Memory B cell (primary cell): ENCODE data around the gene RRM2.
"Not testable (repeated sequence)": the region's sequence is repeated elsewhere in the genome, so short reads cannot be mapped to it uniquely, and the experiment has no call there.

Experiments used
- ATAC-seq: fragments of 150-1000 bp; cut with Tn5 transposase; 2 replicates; pipeline ENCODE4 v1.10.0; 2021; ENCODE audit warnings: low read depth, mild to moderate bottlenecking, moderate library complexity
- DNase-seq, 2 donors: peaks; one replicate each; pipeline ENCODE4 v3.0.0; 2022; ENCODE audit warnings: low spot score in 2 of 2
- H3K27ac Mint-ChIP-seq: one replicate; pipeline ENCODE4 v1.8.0; 2022; ENCODE audit warnings: mild to moderate bottlenecking, moderate library complexity, mixed read lengths
- H3K27me3 Mint-ChIP-seq: one replicate; pipeline ENCODE4 v1.8.0; 2022; ENCODE audit warnings: mixed read lengths
- H3K36me3 Mint-ChIP-seq: one replicate; pipeline ENCODE4 v1.8.0; 2022; ENCODE audit warnings: mild to moderate bottlenecking, mixed read lengths
- H3K4me1 Mint-ChIP-seq: one replicate; pipeline ENCODE4 v1.8.0; 2022; ENCODE audit warnings: mixed read lengths
- H3K4me3 Mint-ChIP-seq: one replicate; pipeline ENCODE4 v1.8.0; 2022; ENCODE audit warnings: mild to moderate bottlenecking, moderate library complexity, mixed read lengths
- H3K9me3 Mint-ChIP-seq: one replicate; pipeline ENCODE4 v1.8.0; 2022; ENCODE audit warnings: mixed read lengths

The RRM2 gene

DNA sequence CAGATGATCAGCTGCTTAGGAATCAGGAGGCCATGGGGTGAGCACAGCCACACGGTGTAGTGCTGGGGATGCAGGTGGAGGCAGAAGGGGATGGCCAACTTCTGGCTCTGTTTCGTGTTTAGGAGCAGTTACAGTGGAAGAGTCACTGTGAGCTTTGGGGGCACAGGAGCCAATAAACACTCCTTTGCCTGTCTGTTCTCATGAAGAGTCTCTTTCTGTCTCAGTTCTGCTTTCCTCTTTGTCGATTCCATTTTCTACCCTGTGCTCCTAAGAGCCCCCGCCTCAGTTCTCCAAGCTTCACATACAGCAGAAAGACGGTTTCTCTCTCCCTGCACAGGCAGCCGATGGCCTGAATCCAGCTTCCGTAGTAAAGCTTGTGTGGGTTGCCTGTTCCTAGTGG is 21.0 kb upstream of the RRM2 start:
- H3K27ac Mint-ChIP-seq: no peak overlapping the region
- DNase-seq: no peak
- no peaks in the 10 kb centered on the region for H3K9me3 Mint-ChIP-seq
- H3K27me3 Mint-ChIP-seq: peaks cover 3% of the 10 kb centered on the region
- peaks cover 10% of the 10 kb centered on the region for H3K4me1 Mint-ChIP-seq
- no peak overlapping the region for H3K4me3 Mint-ChIP-seq
- ATAC-seq: no peak
- H3K36me3 Mint-ChIP-seq: no peaks in the 10 kb centered on the region

DNA sequence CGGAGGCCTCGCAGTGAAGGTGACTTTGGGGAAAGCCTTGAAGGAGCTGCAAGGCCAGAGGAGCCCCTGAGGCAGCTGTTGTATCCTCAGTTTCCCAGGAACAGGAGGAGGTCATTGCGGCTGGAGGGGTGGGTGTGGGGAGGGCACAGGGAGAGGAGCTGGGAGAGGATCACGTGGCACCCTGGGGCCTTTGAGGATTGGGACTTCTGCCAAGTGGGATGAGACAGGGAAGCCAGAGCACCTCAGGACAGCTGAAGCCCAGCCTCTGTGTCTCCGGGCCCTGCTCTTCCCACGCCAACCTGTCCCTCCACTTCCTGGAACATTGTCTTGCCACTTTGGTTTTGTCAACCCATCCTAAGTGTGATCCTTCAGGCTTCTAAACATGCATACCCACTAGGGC is 19.4 kb upstream of the RRM2 start:
- no peak overlapping the region for H3K4me3 Mint-ChIP-seq
- peaks cover 6% of the 10 kb centered on the region for H3K9me3 Mint-ChIP-seq

DNA sequence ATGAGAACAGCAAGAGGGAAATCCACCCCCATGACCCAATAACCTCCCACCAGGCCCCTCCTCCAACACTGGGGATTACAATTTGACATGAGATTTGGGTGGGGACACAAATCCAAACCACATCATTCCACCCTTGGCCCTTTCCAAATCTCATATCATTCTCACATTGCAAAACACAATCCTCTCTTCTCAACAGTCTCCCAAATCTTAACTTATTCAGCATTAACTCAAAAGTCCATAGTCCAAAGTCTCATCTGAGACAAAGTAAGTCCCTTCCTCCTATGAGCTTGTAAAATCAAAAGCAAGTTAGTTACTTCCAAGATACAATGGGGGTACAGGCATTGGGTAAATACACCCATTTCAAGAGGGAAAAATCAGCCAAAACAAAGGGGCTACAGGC is 17.6 kb upstream of the RRM2 start:
- DNase-seq, H3K27ac Mint-ChIP-seq, ATAC-seq: not testable (repeated sequence)

More for the DNA sequence above, 19.4 kb upstream of the RRM2 start:
- ATAC-seq (no peak), DNase-seq (no peak)
- Mint-ChIP-seq H3K4me1 (peaks cover 6% of the 10 kb centered on the region), H3K36me3 (peaks cover 6% of the 10 kb centered on the region), H3K27ac (no peak overlapping the region), H3K27me3 (peaks cover 3% of the 10 kb centered on the region)

DNA sequence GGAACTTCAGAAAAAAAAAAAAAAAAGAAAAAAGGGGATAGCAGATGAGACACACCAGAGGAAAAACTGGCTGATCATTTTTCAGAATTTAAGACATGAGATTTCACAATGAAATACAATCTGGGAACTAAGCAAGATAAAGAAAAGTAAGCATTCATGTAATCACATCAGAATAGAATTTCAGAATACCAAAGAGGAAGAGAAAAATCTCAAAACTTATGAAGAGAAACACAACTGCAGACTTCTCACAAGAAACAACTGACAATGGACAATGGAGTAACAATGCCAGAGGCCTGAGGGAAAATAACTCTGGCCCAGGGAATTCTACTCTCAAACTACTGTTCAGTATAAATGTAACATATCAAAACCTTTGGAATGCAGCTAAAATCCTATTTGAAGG is 13.2 kb upstream of the RRM2 start:
- Mint-ChIP-seq H3K9me3 (peaks cover 6% of the 10 kb centered on the region), H3K4me1 (no peaks in the 10 kb centered on the region), H3K4me3 (no peak overlapping the region), H3K27me3 (no peaks in the 10 kb centered on the region), H3K27ac (no peak overlapping the region), H3K36me3 (peaks cover 6% of the 10 kb centered on the region)
- ATAC-seq: no peak
- no peak for DNase-seq

More for the DNA sequence above, 17.6 kb upstream of the RRM2 start:
- not testable (repeated sequence) for H3K9me3 Mint-ChIP-seq, H3K36me3 Mint-ChIP-seq, H3K4me3 Mint-ChIP-seq, H3K27me3 Mint-ChIP-seq, H3K4me1 Mint-ChIP-seq

DNA sequence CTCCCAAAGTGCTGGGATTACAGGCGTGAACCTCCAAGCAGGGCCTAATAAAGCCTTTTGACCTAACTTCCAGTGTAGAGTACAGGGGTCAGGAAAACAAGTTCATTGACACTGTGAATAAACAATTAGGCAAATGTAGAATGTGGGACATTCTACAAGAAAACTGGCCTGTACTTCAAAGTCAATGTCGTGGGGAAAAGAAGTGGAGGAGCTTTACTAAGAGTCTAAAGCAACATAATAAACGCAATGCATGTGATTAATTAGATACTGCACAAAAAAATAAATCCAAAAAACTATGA is 3.6 kb upstream of the RRM2 start:
- no peaks in the 10 kb centered on the region for H3K9me3 Mint-ChIP-seq
- DNase-seq (no peak), ATAC-seq (no peak)
- no peak overlapping the region for H3K4me3 Mint-ChIP-seq
- H3K4me1 Mint-ChIP-seq: peaks cover 17% of the 10 kb centered on the region
- peaks cover 5% of the 10 kb centered on the region for H3K27me3 Mint-ChIP-seq
- no peaks in the 10 kb centered on the region for H3K36me3 Mint-ChIP-seq
- no peak overlapping the region for H3K27ac Mint-ChIP-seq

DNA sequence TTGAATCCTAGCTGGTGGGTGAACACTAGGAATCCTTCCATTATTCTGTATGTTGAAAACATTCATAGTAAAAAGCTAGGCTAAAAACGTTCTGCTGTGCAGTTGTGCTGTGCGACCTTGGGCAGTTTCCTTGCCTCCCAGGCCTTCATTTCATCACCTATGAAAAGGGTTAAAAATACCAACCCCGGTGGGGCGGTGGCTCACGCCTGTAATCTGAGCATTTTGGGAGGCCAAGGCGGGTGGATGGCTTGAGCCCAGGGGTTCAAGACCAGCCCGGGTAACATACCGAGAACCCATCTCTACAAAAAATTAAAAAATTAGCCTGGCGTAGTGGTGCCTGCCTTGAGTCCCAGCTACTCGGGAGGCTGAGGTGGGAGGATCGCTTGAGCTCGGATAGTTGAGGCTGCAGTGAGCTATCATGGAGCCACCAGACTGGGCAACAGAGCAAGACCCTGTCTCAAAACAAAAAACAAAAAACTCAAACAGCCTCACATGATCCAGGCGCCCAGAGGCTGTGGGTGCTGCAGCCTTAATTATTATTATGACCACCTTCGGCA is 2.9 kb upstream of the RRM2 start:
- Mint-ChIP-seq H3K27ac (peak overlapping the region; percentile 82), H3K36me3 (no peaks in the 10 kb centered on the region), H3K4me1 (peaks cover 17% of the 10 kb centered on the region), H3K9me3 (no peaks in the 10 kb centered on the region), H3K4me3 (peak overlapping the region; percentile 99), H3K27me3 (peaks cover 5% of the 10 kb centered on the region)
- ATAC-seq (no peak), DNase-seq (no peak)

DNA sequence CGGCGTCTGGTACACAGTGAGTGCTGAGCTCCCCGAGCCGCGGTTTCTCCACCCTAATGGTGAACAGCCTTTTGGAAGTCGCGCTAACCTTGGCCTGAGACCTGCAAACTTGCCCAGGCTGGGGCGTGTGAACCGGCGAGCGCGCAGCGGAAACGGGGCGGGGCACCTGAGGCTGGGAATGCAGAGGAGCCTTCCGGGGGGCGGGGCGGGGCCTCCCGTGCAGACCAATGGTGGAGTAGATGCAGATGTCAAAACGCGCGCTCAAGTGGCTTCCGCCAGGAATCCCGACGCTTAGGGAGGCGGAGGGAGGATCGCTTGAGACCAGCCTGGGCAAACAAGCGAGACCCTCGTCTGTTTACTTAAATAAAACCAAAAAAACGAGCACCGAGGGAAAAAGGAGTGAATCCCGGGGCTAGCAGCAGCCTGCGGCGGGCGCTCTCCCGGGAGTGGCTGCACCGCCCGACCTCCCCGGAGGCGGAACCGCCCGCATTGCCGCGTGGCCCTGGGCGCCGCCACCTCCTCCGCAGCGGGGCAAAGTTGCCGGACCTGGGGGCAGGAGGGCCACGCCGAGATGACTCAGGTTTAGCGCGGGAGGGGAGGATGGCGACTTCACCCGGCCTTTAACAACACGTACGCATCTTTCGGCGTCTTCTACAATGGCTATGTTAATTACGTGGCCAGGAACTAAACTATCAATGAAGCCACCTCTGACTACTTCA is 2.2 kb upstream of the RRM2 start:
- Mint-ChIP-seq H3K27ac (peak overlapping the region; percentile 82), H3K9me3 (no peaks in the 10 kb centered on the region), H3K4me3 (peak overlapping the region; percentile 99), H3K4me1 (peaks cover 17% of the 10 kb centered on the region), H3K36me3 (no peaks in the 10 kb centered on the region), H3K27me3 (peaks cover 5% of the 10 kb centered on the region)
- peak; percentile 81 for ATAC-seq
- DNase-seq: peak; percentile 75

DNA sequence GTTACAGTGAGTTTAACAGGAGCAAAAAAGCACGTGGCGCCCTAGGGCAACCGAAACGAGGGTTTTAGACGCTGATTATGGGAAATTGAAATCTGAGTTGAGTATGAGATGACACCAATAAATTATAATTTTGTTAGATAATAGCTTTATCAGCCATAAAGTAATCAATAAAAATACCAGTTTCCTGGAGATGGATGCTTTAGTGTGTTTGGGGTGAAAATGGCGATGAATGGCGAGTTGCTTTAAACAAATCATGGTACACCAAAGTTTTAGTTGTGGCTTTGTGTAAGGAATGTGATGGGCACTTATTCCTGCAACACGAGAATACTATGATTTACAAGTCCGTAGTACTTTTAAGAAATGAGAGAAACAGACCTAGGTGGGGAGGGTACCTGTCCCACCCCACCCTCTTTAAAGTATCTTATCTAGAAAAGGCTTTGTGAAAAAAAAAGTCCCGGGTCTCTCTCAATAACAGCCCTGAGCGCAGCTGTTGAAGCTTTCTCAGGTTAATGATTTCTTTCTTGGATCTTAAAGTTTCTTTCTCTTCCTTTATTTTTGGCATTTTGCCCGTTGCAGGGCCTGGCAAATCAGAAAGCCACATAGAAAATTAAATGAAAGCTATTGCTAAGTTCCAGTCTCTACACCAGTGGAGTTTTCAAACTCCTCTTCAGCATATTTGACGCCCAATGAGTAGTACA is 1.5 kb upstream of the RRM2 start:
- Mint-ChIP-seq H3K27me3 (peaks cover 5% of the 10 kb centered on the region), H3K4me1 (peaks cover 20% of the 10 kb centered on the region), H3K4me3 (peak overlapping the region; percentile 99), H3K36me3 (no peaks in the 10 kb centered on the region), H3K9me3 (no peaks in the 10 kb centered on the region), H3K27ac (peak overlapping the region; percentile 82)
- ATAC-seq (no peak), DNase-seq (no peak)

DNA sequence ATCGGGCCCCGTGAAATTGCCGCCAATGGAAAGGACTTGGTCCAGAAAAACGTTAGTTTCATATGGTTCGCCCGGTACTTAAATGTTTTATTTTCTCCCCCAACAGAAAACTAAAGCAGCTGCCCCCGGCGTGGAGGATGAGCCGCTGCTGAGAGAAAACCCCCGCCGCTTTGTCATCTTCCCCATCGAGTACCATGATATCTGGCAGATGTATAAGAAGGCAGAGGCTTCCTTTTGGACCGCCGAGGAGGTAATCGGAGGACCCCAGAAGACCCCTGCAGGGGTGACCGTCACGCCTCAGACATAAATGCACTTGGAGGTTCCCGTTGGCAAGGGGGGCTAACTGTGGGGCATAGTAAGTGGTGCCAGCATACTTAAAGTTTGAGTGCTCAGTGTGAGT is 742 bp downstream of the RRM2 start:
- Mint-ChIP-seq H3K27ac (no peak overlapping the region), H3K27me3 (peaks cover 5% of the 10 kb centered on the region), H3K9me3 (no peaks in the 10 kb centered on the region), H3K4me3 (peak overlapping the region; percentile 85), H3K4me1 (peaks cover 20% of the 10 kb centered on the region), H3K36me3 (no peaks in the 10 kb centered on the region)
- DNase-seq (peak in 1 of 2 donors; percentile 26), ATAC-seq (no peak)

DNA sequence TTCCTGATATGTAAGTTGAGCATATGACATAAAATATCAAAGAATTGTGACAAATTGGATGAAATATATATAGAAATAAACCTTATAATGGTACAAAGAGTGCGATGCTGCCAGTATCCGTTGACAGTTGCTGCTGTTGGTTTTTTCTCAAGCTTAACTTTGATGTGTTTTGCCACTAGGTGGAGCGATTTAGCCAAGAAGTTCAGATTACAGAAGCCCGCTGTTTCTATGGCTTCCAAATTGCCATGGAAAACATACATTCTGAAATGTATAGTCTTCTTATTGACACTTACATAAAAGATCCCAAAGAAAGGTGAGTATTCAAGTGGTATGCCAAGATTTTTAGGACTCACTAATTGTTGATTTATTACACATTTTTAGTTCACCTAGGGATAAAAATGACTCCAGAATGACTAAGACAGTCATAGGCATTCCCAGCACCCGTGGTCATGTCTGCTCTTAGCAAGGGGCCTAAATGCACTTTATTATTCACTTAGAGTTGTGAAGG is 2.1 kb downstream of the RRM2 start:
- H3K4me3 Mint-ChIP-seq: no peak overlapping the region
- no peaks in the 10 kb centered on the region for H3K9me3 Mint-ChIP-seq
- ATAC-seq: no peak
- H3K36me3 Mint-ChIP-seq: no peaks in the 10 kb centered on the region
- H3K27ac Mint-ChIP-seq: peak overlapping the region; percentile 19
- H3K27me3 Mint-ChIP-seq: peaks cover 5% of the 10 kb centered on the region
- peak; percentile 38 to 69 for DNase-seq
- peaks cover 20% of the 10 kb centered on the region for H3K4me1 Mint-ChIP-seq

DNA sequence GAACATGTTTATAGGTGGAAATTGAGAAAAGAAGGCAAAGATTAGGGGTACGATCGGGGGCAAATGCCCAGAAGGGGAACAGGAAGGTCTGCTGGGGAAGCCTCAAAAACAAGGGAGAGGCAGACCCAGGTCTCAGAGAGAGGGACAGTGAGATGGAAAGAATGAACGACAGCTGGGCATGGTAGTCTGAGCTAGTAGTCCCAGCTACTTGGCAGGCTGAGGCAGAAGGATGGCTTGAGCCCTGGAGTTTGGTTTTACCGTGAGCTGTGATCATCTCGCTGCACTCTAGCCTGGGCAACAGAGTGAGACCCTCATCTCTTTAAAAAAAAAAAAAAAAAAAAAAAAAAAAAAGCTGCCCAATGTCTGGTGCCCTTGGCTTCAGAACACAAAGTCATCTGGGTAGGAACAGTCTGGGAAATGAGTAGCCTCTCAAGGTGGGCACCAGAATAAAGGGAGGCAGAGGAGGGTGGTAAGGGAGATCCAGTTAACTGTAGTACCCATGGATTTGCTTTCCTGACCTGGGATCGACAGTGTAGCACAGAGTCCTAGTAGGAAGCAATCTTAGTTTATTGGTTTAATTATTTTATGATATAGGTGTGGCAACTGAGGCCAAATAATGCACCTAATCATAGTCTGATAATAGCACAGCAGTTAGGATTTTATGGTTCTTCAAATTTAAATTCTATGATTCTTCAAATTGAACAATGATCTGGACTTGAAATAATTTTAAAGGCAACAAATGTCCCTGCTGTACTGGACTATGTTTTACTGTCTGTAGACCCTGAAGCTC is 3.5 kb downstream of the RRM2 start:
- no peaks in the 10 kb centered on the region for H3K36me3 Mint-ChIP-seq
- H3K27ac Mint-ChIP-seq: no peak overlapping the region
- no peak overlapping the region for H3K4me3 Mint-ChIP-seq
- peaks cover 5% of the 10 kb centered on the region for H3K27me3 Mint-ChIP-seq
- DNase-seq (no peak), ATAC-seq (no peak)
- H3K4me1 Mint-ChIP-seq: peaks cover 14% of the 10 kb centered on the region
- no peaks in the 10 kb centered on the region for H3K9me3 Mint-ChIP-seq

DNA sequence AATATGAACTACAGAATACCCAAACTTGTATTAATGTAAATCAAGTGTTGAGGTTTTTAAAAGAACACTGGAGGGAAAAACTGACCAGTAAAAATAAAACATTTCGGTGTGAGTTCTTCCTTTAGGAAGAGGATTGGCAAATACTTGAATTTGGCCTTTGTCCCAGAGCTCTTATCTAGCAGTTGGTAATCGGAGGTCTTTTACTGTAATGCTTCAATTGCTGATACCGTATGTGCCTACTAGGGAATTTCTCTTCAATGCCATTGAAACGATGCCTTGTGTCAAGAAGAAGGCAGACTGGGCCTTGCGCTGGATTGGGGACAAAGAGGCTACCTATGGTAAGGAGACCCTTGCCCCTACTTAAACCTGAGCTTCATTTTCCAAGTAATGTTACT is 4.1 kb downstream of the RRM2 start:
- H3K4me1 Mint-ChIP-seq: peaks cover 14% of the 10 kb centered on the region
- peaks cover 5% of the 10 kb centered on the region for H3K27me3 Mint-ChIP-seq
- no peak overlapping the region for H3K27ac Mint-ChIP-seq
- H3K9me3 Mint-ChIP-seq: no peaks in the 10 kb centered on the region
- H3K4me3 Mint-ChIP-seq: no peak overlapping the region
- no peak for ATAC-seq
- DNase-seq: no peak
- H3K36me3 Mint-ChIP-seq: no peaks in the 10 kb centered on the region

DNA sequence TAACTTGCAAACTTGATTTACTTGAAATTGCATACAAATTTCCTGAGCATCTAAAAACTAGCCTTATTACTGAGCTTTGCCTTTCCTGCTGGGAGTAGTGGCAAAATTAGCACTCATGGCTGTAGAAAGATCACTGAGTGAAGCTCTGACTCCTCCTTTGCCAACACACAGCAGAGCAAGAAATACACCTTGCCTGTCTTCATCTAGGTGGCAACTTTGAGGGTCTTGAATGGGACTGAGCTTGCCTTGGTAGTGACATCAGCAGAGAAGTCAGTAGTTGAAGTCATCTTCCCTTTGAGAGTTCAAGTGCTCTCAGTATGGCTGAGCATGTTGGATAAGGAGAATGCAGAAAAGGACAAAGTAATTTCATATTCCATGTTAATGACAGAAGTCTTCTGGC is 5.9 kb downstream of the RRM2 start:
- H3K27me3 Mint-ChIP-seq: peaks cover 4% of the 10 kb centered on the region
- no peaks in the 10 kb centered on the region for H3K36me3 Mint-ChIP-seq
- H3K4me1 Mint-ChIP-seq: peaks cover 7% of the 10 kb centered on the region
- no peak overlapping the region for H3K4me3 Mint-ChIP-seq
- DNase-seq: no peak
- no peaks in the 10 kb centered on the region for H3K9me3 Mint-ChIP-seq
- no peak for ATAC-seq
- no peak overlapping the region for H3K27ac Mint-ChIP-seq

DNA sequence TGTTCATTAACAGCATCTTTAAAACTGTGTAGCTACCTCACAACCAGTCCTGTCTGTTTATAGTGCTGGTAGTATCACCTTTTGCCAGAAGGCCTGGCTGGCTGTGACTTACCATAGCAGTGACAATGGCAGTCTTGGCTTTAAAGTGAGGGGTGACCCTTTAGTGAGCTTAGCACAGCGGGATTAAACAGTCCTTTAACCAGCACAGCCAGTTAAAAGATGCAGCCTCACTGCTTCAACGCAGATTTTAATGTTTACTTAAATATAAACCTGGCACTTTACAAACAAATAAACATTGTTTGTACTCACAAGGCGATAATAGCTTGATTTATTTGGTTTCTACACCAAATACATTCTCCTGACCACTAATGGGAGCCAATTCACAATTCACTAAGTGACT is 7.0 kb downstream of the RRM2 start:
- Mint-ChIP-seq H3K27ac (no peak overlapping the region), H3K36me3 (no peaks in the 10 kb centered on the region), H3K9me3 (no peaks in the 10 kb centered on the region), H3K4me3 (no peak overlapping the region), H3K27me3 (no peaks in the 10 kb centered on the region), H3K4me1 (peaks cover 3% of the 10 kb centered on the region)
- DNase-seq (no peak), ATAC-seq (no peak)
